Uterus (tissue), 4 donors: Measurements from ENCODE around the gene CAMK2G. TPM values are rescaled to one million over a fixed set of nuclear protein-coding genes. Genes with fewer than 3 reads are reported as not detected.

Experiments
- DNase-seq, 2 donors: peaks; one replicate each; pipeline ENCODE4 v3.0.0-alpha.2; 2019 to 2020
- H3K27ac ChIP-seq, 2 donors: fragments of 200-600 bp; sonication (generic); 1 replicate in 1 of 2; 2 replicates in 1 of 2; pipeline ENCODE4 v1.5.1; 2016 to 2018
- H3K27me3 ChIP-seq, 2 donors: fragments of 200-600 bp; sonication (generic); one replicate each; pipeline ENCODE4 v1.5.1; 2018 to 2019; ENCODE audit warnings: control low read depth in 1 of 2
- H3K36me3 ChIP-seq, 2 donors: fragments of 200-600 bp; sonication (generic); one replicate each; pipeline ENCODE4 v1.5.1; 2019; ENCODE audit warnings: control low read depth in 1 of 2
- H3K4me1 ChIP-seq, 2 donors: fragments of 200-600 bp; sonication (generic); one replicate each; pipeline ENCODE4 v1.5.1; 2018 to 2019; ENCODE audit warnings: control low read depth in 1 of 2
- H3K4me3 ChIP-seq, 2 donors: fragments of 200-600 bp; sonication (generic); 1 replicate in 1 of 2; 2 replicates in 1 of 2; pipeline ENCODE4 v1.5.1; 2018 to 2019; ENCODE audit warnings: mild to moderate bottlenecking in 1 of 2
- H3K9me3 ChIP-seq, 2 donors: fragments of 200-600 bp; sonication (generic); one replicate each; pipeline ENCODE4 v1.5.1; 2019; ENCODE audit warnings: control low read depth in 1 of 2
- CTCF ChIP-seq, 4 experiments: fragments of 200-600 bp in 2 of 4; fragments of 450-650 bp in 2 of 4; sonication (generic) in 2 of 4; IDR thresholded peaks; one replicate each; pipeline ENCODE4 v1.5.1; 2016 to 2019; ENCODE audit warnings: antibody characterized with exemption in 4 of 4, mild to moderate bottlenecking in 2 of 4, moderate library complexity in 1 of 4
- POLR2A ChIP-seq, 2 donors: fragments of 450-650 bp; IDR thresholded peaks; one replicate each; pipeline ENCODE4 v1.6.1; 2016; ENCODE audit warnings: antibody characterized with exemption in 2 of 2, mild to moderate bottlenecking in 1 of 2, moderate library complexity in 1 of 2
- intact Hi-C: fragments of 100-400 bp; cut with DNase I; formaldehyde crosslinking; loops from one replicate; pipeline ENCODE4 v1.15.1; 2023; ENCODE audit warnings: low total_unique reads
- total RNA-seq, 4 donors: library from RNA; depleted of rRNA in 3 of 4; stranded (reverse); fragments of >200 nt in 3 of 4; gene quantifications; one replicate each; pipeline versions ENCODE4 v1.1.0 to v1.2.4, GENCODE V29; 2014 to 2023
- donor health status: DM: yes; HTN: yes; CAD: no.

Gene CAMK2G
- total RNA-seq, 4 donors from 2014 or later, result 17.9 to 79.9 (median 40.0) TPM

- no peaks in the 10 kb centered on the region for H3K9me3 ChIP-seq
- H3K36me3 ChIP-seq, result no peaks in the 10 kb centered on the region
- peak overlapping the region; percentile 56 to 95 for H3K4me3 ChIP-seq
- intact Hi-C loops, result no loop called here
- no peak for DNase-seq
- H3K27me3 ChIP-seq, result no peaks in the 10 kb centered on the region
- no peaks in the 10 kb centered on the region for H3K4me1 ChIP-seq
- H3K27ac ChIP-seq, result peak overlapping the region; percentile 79 to 91
- TF ChIP-seq CTCF (IDR thresholded peaks at IDR 0.05) (no peak), POLR2A (IDR thresholded peaks at IDR 0.05) (no peak)
Observed at GRCh38 chr10:73785721-73786511, 88.4 kb downstream of the CAMK2G start.

GRCh38 chr10:73785211-73785720 is 89.1 kb downstream of the CAMK2G start, which contains the start of gene ZSWIM8:
TSS of gene ZSWIM8 (plus strand) at chr10:73785606. CDS start at chr10:73785879, 273 bp downstream.
- Histone ChIP-seq H3K4me1 (no peaks in the 10 kb centered on the region), H3K36me3 (no peaks in the 10 kb centered on the region), H3K9me3 (no peaks in the 10 kb centered on the region), H3K4me3 (peak within 1 kb of the TSS; percentile 56 to 95), H3K27ac (peak within 1 kb of the TSS; percentile 79 to 91), H3K27me3 (no peaks in the 10 kb centered on the region)
- intact Hi-C loops, result no loop called here
- TF ChIP-seq POLR2A (IDR thresholded peaks at IDR 0.05) (peak; percentile 41 to 76), CTCF (IDR thresholded peaks at IDR 0.05) (peak in 1 of 4 experiments; percentile 22)
- peak; percentile 86 to 92 for DNase-seq

- intact Hi-C loops, result no loop called here
- Histone ChIP-seq H3K36me3 (no peaks in the 10 kb centered on the region), H3K27me3 (no peaks in the 10 kb centered on the region), H3K9me3 (no peaks in the 10 kb centered on the region), H3K27ac (peak overlapping the region; percentile 91 to 94), H3K4me3 (peak overlapping the region; percentile 75 to 84), H3K4me1 (no peaks in the 10 kb centered on the region)
- no peak for TF ChIP-seq CTCF (IDR thresholded peaks at IDR 0.05)
- TF ChIP-seq POLR2A (IDR thresholded peaks at IDR 0.05), result no peak
- DNase-seq, result no peak
Observed at GRCh38 chr10:73782749-73783085, 91.6 kb downstream of the CAMK2G start.

- Histone ChIP-seq H3K9me3 (no peaks in the 10 kb centered on the region), H3K36me3 (no peaks in the 10 kb centered on the region), H3K27ac (peak within 1 kb of the TSS; percentile 91 to 94), H3K27me3 (no peaks in the 10 kb centered on the region), H3K4me3 (peak within 1 kb of the TSS; percentile 75 to 84), H3K4me1 (no peaks in the 10 kb centered on the region)
- peak; percentile 89 to 92 for DNase-seq
- intact Hi-C loops, result no loop called here
- TF ChIP-seq POLR2A (IDR thresholded peaks at IDR 0.05) (peak in 1 of 2 donors; percentile 54), CTCF (IDR thresholded peaks at IDR 0.05) (no peak)
Observed at GRCh38 chr10:73781879-73782748, 92.2 kb downstream of the CAMK2G start, which contains the start of gene CHCHD1. TSS of gene CHCHD1 (plus strand) at chr10:73782048. CDS start at chr10:73782076, 28 bp downstream.
